DND-41 (cell line): ENCODE measurements around the gene WDR17.

Experiments
- CTCF ChIP-seq: IDR thresholded peaks from 2 replicates; pipeline ENCODE4 v1.5.1; 2012; ENCODE audit warnings: borderline replicate concordance, low read length, moderate library complexity, mild to moderate bottlenecking; ENCODE audit not compliant: poor library complexity, severe bottlenecking; ENCODE audit errors: extremely low read depth
- EZH2 ChIP-seq: IDR thresholded peaks from 3 replicates; pipeline ENCODE4 v1.6.1; 2012; ENCODE audit warnings: borderline replicate concordance, low read depth, mild to moderate bottlenecking, moderate library complexity, low read length, inconsistent platforms; ENCODE audit not compliant: severe bottlenecking

- TF ChIP-seq EZH2 (no peak), CTCF (no peak)
Measured at GRCh38 chr4:176189891-176190795, 124.5 kb downstream of the WDR17 start.
